Retina (tissue), 1 donor: ENCODE results near the gene COL4A1.

Experiments
- DNase-seq: peaks from one replicate; pipeline ENCODE4 v3.0.0-alpha.2; 2016

The COL4A1 gene

GRCh38 chr13:110186231-110186855 is 120.6 kb downstream of the COL4A1 start:
- no peak for DNase-seq

GRCh38 chr13:110185696-110186095 is 121.3 kb downstream of the COL4A1 start:
- DNase-seq = no peak

DNA sequence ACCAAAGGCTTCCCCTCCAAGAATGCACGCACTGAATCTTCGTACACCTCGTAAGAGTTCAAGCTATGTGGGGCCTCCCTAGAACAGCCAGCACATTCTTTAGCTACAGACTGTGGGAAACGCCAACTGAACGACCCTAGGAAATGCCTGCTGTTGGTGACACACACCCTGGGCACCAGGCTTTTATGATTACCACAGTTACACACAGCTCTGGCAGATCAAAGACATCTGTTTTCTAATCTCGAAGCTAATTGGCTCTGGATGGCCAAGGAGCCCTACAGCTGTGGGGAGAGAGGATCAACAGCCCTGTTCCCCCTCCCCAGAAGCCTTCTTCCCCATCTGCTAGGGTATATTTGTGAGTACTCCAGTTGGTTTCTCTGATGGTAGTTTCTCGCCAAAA is 123.0 kb downstream of the COL4A1 start:
- DNase-seq = peak; percentile 9

DNA sequence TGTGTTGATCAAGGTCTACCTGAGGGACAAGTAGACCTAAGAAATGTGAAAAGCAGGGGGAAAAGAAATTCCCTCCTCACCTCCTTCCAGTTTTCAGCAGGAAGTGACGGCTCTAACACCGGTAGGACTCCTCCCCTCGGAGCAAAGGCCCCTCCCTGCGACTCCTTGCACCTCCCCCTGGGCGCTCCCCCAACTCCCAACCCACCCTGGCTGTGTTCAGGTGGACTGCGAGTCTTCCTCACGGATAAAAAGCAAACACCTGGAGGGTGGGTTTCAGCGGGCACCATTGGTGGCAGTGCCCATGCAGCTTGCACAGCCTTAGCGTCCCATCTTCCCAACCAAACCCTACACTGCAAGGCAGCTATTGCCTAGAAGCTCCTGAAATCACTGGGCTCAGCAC is 124.5 kb downstream of the COL4A1 start:
- no peak for DNase-seq

- DNase-seq = no peak
Measured at GRCh38 chr13:110182003-110182402, 125.0 kb downstream of the COL4A1 start.

DNA sequence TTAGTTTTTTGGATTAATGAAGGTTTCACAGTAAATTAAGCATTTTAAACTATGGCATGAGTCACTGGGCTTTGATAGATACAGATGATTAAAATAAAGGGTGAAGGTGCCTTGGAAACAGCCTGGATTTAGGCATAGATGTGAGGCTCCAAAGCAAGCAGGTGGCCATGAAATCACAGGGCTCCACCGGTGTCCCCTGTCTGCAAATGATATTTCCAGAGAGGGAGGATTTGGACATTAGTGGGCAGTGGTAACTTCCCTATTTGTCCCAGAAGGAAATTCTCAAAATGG is 127.2 kb downstream of the COL4A1 start:
- DNase-seq = no peak

DNA sequence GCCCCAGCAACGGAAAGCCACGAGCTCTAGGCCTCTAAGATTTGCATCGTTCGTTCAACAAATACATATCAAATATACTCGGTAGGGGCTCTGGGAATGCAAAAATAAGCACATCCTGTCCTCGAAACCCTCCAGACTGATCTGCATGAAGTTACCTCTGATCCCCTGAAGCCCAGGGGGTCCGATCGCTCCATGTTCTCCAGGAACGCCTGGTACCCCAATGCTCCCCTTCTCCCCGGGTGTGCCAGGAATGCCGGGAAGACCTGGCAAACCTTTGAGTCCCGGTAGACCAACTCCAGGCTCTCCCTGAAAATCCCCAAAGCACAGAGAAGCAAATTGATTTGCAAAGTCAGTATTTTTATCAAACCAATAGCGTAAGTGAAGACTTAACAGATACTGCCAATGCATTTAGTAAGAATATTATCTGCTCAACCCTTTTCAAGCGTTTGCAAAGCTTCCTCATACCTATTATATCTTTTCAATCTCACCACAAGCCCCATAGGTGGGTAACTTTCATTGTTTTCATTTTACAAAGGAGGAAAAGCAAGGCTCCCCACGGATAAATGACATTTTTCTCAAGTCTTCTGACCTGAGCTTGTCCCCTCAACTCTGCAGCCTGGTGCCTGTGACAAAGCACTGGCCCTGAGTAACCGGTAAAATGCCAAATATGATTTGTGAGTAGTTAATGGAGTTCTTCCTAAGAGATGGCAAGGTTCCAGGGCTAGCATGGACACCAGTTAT is 127.7 kb downstream of the COL4A1 start:
- DNase-seq = no peak

DNA sequence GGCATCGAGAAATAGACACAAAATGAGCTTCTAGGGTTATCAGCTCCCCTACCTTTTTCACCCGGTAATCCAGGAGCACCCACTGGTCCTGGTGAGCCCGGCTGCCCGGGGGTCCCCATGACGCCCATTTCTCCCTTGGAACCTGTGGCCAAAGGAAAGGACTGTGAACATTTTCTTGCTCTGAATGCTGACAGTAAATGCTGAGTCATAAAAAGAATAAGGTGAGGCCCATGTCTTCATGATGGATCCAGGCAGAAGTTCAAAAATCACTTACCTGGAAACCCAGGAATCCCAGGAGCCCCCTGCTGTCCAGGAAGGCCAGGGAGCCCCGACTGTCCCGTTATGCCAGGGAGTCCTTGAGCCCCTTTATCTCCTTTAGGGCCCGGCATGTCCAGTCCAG is 129.2 kb downstream of the COL4A1 start:
- DNase-seq = no peak

- DNase-seq = no peak
Measured at GRCh38 chr13:110176431-110176830, 130.5 kb downstream of the COL4A1 start.

GRCh38 chr13:110173247-110173818 is 133.6 kb downstream of the COL4A1 start:
- DNase-seq = no peak

- no peak for DNase-seq
Measured at GRCh38 chr13:110170882-110171281, 136.1 kb downstream of the COL4A1 start.

- DNase-seq = no peak
Measured at GRCh38 chr13:110170020-110170790, 136.8 kb downstream of the COL4A1 start.

GRCh38 chr13:110168999-110169933 is 137.7 kb downstream of the COL4A1 start:
- DNase-seq = no peak

GRCh38 chr13:110166598-110166997 is 140.4 kb downstream of the COL4A1 start:
- DNase-seq = no peak

DNA sequence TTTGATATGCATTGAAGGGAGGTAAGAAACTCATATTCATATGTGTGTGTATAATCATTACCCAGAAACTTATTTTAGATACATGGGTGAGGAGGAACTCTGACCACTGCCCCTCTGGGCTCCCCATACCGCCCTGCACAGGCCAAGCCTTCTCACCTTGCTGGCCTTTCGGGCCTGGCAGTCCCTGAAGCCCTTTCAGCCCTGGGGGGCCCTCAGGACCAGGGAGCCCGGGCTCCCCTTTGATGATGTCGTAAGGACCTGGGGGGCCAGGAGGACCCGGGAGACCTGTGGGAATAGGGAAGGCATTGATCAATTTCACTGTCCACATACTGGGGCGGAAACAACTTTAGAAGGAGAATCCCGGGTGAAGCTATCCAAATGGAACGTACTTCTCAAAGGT is 142.3 kb downstream of the COL4A1 start:
- no peak for DNase-seq

GRCh38 chr13:110162866-110163658 is 143.9 kb downstream of the COL4A1 start:
- DNase-seq = no peak

- no peak for DNase-seq
Measured at GRCh38 chr13:110162053-110162452, 144.9 kb downstream of the COL4A1 start.

GRCh38 chr13:110161112-110161882 is 145.7 kb downstream of the COL4A1 start:
- DNase-seq = no peak

GRCh38 chr13:110158226-110158625 is 148.7 kb downstream of the COL4A1 start:
- no peak for DNase-seq

GRCh38 chr13:110157718-110158117 is 149.2 kb downstream of the COL4A1 start:
- no peak for DNase-seq
